T-cell (primary cell): ENCODE measurements around the gene FATE1. TPM values are rescaled to one million over a fixed set of nuclear protein-coding genes. Genes with fewer than 3 reads are reported as not detected.

ENCODE experiments used
- ATAC-seq, 4 experiments: fragments of 200-7000 bp in 3 of 4; fragments of 150-1000 bp in 1 of 4; cut with Tn5 transposase; replicated peaks in 1 of 4; 1 replicate in 3 of 4; 2 replicates in 1 of 4; pipeline ENCODE4 v1.10.0; 2021; ENCODE audit warnings: moderate library complexity in 3 of 4, mild to moderate bottlenecking in 2 of 4, moderate number of reproducible peaks in 1 of 4
- CTCF ChIA-PET, 2 donors: fragments of 300-600 bp; sonication (Branson Sonifier 250); formaldehyde crosslinking; loops; one replicate each; lab custom pipeline; 2022; ENCODE audit warnings: antibody characterized with exemption in 2 of 2; lab: Charles Lee
- POLR2A ChIA-PET, 2 donors: fragments of 300-600 bp; sonication (Branson Sonifier 250); formaldehyde crosslinking; loops; one replicate each; lab custom pipeline; 2022; ENCODE audit warnings: antibody characterized with exemption in 2 of 2; lab: Charles Lee
- DNase-seq, 35 experiments: peaks; one replicate each; pipeline versions ENCODE4 v3.0.0 to v3.0.0-alpha.2; 2013 to 2023
- H3K27ac ChIP-seq: one replicate; pipeline ENCODE4 v1.5.1; 2013; ENCODE audit warnings: low read length
- H3K27me3 ChIP-seq, 2 experiments: replicated peaks in 1 of 2; 1 replicate in 1 of 2; 2 replicates in 1 of 2; pipeline versions ENCODE4 v1.6.1 to v1.7.0; 2013; ENCODE audit warnings: low read length in 1 of 2, mixed read lengths in 1 of 2; ENCODE audit not compliant: control insufficient read depth in 2 of 2, insufficient read depth in 2 of 2; ENCODE audit errors: extremely low read depth in 1 of 2
- H3K36me3 ChIP-seq, 2 donors: 1 replicate in 1 of 2; 2 replicates in 1 of 2; pipeline versions ENCODE4 v1.6.1 to v1.7.0; 2013; ENCODE audit warnings: low read length in 1 of 2; ENCODE audit not compliant: control insufficient read depth in 2 of 2, insufficient read depth in 1 of 2; ENCODE audit errors: extremely low read depth in 1 of 2
- H3K4me1 ChIP-seq, 2 experiments: 1 replicate in 1 of 2; 2 replicates in 1 of 2; pipeline versions ENCODE4 v1.6.1 to v1.7.0; 2013; ENCODE audit warnings: low read length in 2 of 2, mixed read lengths in 1 of 2; ENCODE audit not compliant: insufficient read depth in 2 of 2, control insufficient read depth in 1 of 2; ENCODE audit errors: extremely low read depth in 1 of 2
- H3K4me3 ChIP-seq, 2 donors: 1 replicate in 1 of 2; 2 replicates in 1 of 2; pipeline versions ENCODE4 v1.5.1 to v1.7.0; 2013; ENCODE audit warnings: mild to moderate bottlenecking in 2 of 2, low read length in 1 of 2, moderate library complexity in 1 of 2; ENCODE audit not compliant: control insufficient read depth in 1 of 2; ENCODE audit errors: extremely low read depth in 1 of 2
- H3K9me3 ChIP-seq: 2 replicates; pipeline ENCODE4 v1.7.0; 2013
- H3K27ac Mint-ChIP-seq, 2 donors: one replicate each; pipeline ENCODE4 v1.8.0; 2020 to 2021; ENCODE audit warnings: mild to moderate bottlenecking in 2 of 2, mixed read lengths in 2 of 2
- H3K27me3 Mint-ChIP-seq, 2 donors: one replicate each; pipeline ENCODE4 v1.8.0; 2021 to 2022; ENCODE audit warnings: mixed read lengths in 2 of 2
- H3K36me3 Mint-ChIP-seq: one replicate; pipeline ENCODE4 v1.8.0; 2021; ENCODE audit warnings: mixed read lengths
- H3K4me1 Mint-ChIP-seq, 3 donors: one replicate each; pipeline ENCODE4 v1.8.0; 2020 to 2022; ENCODE audit warnings: mixed read lengths in 3 of 3, mild to moderate bottlenecking in 1 of 3
- H3K4me3 Mint-ChIP-seq, 3 donors: one replicate each; pipeline ENCODE4 v1.8.0; 2020 to 2022; ENCODE audit warnings: mild to moderate bottlenecking in 3 of 3, mixed read lengths in 3 of 3, moderate library complexity in 3 of 3
- H3K9me3 Mint-ChIP-seq, 3 donors: one replicate each; pipeline ENCODE4 v1.8.0; 2020 to 2022; ENCODE audit warnings: mixed read lengths in 3 of 3
- WGBS: methylation state at CpG from one replicate; pipeline ENCODE4 v1.1.5; 2013; ENCODE audit warnings: missing lambda C conversion rate; ENCODE audit not compliant: insufficient coverage; 5-methylcytosine and 5-hydroxymethylcytosine counted together
- total RNA-seq, 35 experiments: library from RNA in 6 of 35; stranded (reverse) in 6 of 35; fragments of 120-200 nt in 1 of 35; gene quantifications; one replicate each; pipeline versions ENCODE4 v1.2.1 to v1.2.4 and lab custom pipeline; 2013 to 2026

FATE1 gene
- total RNA-seq, 5 donors from 2014 or later (not counting 1 experiment from before 2014, with no cell fraction given), result not detected

DNA sequence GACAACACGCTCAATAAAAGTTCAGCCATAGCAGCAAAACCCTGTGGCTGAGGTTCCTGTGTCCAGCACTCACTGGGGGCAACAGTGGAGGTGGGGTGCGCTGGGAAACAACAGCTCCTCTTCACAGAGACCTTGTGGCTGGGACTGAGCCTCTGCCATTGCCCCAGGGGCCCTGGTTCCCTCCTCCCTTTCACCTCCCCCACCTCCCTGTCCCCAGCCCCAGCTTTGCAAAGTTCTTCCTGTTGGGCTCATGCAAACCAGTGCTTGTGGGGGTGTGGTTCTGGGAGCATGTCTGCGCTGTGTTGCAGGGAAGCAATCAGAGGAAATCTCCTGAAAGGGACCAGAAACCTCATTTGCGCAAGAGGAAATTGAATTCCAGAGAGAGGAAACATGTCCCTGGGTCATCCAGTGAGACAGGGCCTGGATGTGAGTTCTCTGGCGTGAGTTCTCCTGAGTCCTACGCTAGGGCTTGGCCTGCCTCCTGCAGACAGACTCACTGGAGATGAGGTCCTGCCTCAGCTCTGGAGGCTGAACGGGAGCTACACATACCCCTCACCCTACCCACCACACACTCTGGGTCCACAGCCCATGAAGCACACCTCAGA is 7.4 kb downstream of the FATE1 start:
- Histone ChIP-seq H3K36me3 (no peaks in the 10 kb centered on the region), H3K27ac (no peak overlapping the region), H3K9me3 (no peaks in the 10 kb centered on the region), H3K4me3 (no peak overlapping the region), H3K27me3 (no peaks in the 10 kb centered on the region), H3K4me1 (no peaks in the 10 kb centered on the region)
- ATAC-seq (no peak), DNase-seq (no peak)
- no CpG with 5 or more reads among the region's 7 CpGs for WGBS
- Mint-ChIP-seq H3K36me3 (no peaks in the 10 kb centered on the region), H3K27ac (no peak overlapping the region), H3K4me1 (no peaks in the 10 kb centered on the region), H3K27me3 (peaks cover 0 to 12% of the 10 kb centered on the region in 2 donors), H3K9me3 (no peaks in the 10 kb centered on the region), H3K4me3 (no peak overlapping the region)
- CTCF ChIA-PET, result no interaction called here
- POLR2A ChIA-PET, result no interaction called here

DNA sequence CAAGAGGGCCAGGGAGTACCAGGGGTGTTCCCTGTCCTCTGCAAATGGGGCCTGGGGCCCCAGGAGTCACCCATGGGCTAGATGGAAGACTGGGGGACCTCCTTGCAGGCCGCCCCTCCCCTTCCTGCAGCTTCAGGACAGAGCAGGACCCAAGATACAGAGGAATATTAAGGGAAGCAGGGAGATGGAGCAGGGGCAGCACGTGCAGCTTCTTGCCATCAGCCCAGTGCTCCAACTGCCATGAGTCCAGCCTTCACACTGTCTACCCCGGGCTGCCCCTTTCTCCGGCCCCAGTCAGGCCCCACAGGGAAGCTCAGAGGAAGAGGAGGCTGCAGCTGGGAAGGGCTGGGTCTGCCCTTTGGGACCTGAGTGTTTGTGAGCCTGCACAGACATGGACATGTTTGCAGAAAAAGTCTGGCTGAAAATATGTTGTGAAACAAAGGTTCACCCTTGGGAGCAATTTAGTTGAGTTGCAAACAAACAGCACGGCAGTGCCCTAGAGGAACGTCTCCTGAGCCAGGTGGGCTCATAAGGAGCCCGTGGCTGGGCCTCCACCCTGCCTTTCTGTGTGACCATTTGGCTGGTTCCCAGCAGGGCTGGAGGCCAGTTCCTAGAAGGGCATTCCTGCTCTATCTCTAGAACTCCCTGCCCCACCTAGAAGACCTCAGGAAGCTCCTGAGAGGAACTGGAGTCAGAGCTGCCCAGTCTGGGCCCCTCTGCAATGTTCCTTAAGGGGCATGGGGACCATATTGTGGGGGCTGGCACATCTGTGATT is 8.9 kb downstream of the FATE1 start:
- Mint-ChIP-seq H3K4me3 (no peak overlapping the region), H3K9me3 (no peaks in the 10 kb centered on the region), H3K27ac (no peak overlapping the region), H3K4me1 (no peaks in the 10 kb centered on the region), H3K36me3 (no peaks in the 10 kb centered on the region), H3K27me3 (peaks cover 0 to 18% of the 10 kb centered on the region in 2 donors)
- H3K27me3 ChIP-seq, result peaks cover 0 to 6% of the 10 kb centered on the region in 2 experiments
- no peak overlapping the region for H3K4me3 ChIP-seq
- H3K36me3 ChIP-seq, result no peaks in the 10 kb centered on the region
- H3K27ac ChIP-seq, result no peak overlapping the region
- H3K9me3 ChIP-seq, result no peaks in the 10 kb centered on the region
- DNase-seq (no peak), ATAC-seq (no peak)
- ChIA-PET CTCF (no interaction called here), POLR2A (no interaction called here)
- 100% methylated on average over 2 of the region's 7 CpGs for WGBS
- H3K4me1 ChIP-seq, result no peaks in the 10 kb centered on the region

DNA sequence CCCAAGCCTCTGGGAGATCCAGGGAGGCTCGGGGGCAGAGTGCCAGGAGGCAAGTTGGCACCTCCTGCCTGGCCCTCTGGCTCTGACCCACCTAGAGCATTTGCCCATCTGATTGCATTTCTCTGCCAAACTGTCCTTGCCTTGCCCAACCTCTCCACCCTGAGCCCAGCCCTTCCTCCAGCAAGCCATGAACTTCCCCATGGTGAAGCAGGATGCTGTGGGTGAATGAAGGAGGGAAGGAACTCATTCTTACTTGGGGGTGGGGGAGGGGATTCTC is 9.4 kb downstream of the FATE1 start:
- WGBS, result no CpG with 5 or more reads among the region's 1 CpG
- CTCF ChIA-PET, result no interaction called here
- ATAC-seq (no peak), DNase-seq (no peak)
- Histone ChIP-seq H3K27me3 (peaks cover 0 to 6% of the 10 kb centered on the region in 2 experiments), H3K27ac (no peak overlapping the region), H3K9me3 (no peaks in the 10 kb centered on the region), H3K4me1 (no peaks in the 10 kb centered on the region), H3K36me3 (no peaks in the 10 kb centered on the region), H3K4me3 (no peak overlapping the region)
- Mint-ChIP-seq H3K27ac (no peak overlapping the region), H3K4me3 (no peak overlapping the region), H3K9me3 (no peaks in the 10 kb centered on the region), H3K27me3 (peaks cover 0 to 19% of the 10 kb centered on the region in 2 donors), H3K36me3 (no peaks in the 10 kb centered on the region), H3K4me1 (no peaks in the 10 kb centered on the region)
- POLR2A ChIA-PET, result no interaction called here

- Mint-ChIP-seq H3K9me3 (no peaks in the 10 kb centered on the region), H3K4me1 (no peaks in the 10 kb centered on the region), H3K36me3 (no peaks in the 10 kb centered on the region), H3K27ac (no peak overlapping the region), H3K27me3 (peaks cover 0 to 18% of the 10 kb centered on the region in 2 donors), H3K4me3 (no peak overlapping the region)
- ChIA-PET CTCF (no interaction called here), POLR2A (no interaction called here)
- Histone ChIP-seq H3K4me3 (no peak overlapping the region), H3K9me3 (no peaks in the 10 kb centered on the region), H3K4me1 (no peaks in the 10 kb centered on the region), H3K27me3 (peaks cover 0 to 6% of the 10 kb centered on the region in 2 experiments), H3K27ac (no peak overlapping the region), H3K36me3 (no peaks in the 10 kb centered on the region)
- no peak for DNase-seq
- ATAC-seq, result no peak
- 20% methylated on average over 2 of the region's 5 CpGs for WGBS
Observed at GRCh38 chrX:151726751-151727150, 10.9 kb downstream of the FATE1 start.

GRCh38 chrX:151727346-151727745 is 11.5 kb downstream of the FATE1 start:
- CTCF ChIA-PET, result no interaction called here
- ATAC-seq, result no peak
- no peaks in the 10 kb centered on the region for H3K36me3 Mint-ChIP-seq
- no peaks in the 10 kb centered on the region for H3K36me3 ChIP-seq
- H3K9me3 ChIP-seq, result no peaks in the 10 kb centered on the region
- H3K27me3 Mint-ChIP-seq, result peaks cover 4 to 22% of the 10 kb centered on the region in 2 donors
- POLR2A ChIA-PET, result no interaction called here
- H3K4me3 Mint-ChIP-seq, result no peak overlapping the region
- no peaks in the 10 kb centered on the region for H3K9me3 Mint-ChIP-seq
- no peaks in the 10 kb centered on the region for H3K4me1 Mint-ChIP-seq
- H3K27ac Mint-ChIP-seq, result no peak overlapping the region
- H3K4me3 ChIP-seq, result no peak overlapping the region
- peaks cover 0 to 6% of the 10 kb centered on the region in 2 experiments for H3K27me3 ChIP-seq
- no peaks in the 10 kb centered on the region for H3K4me1 ChIP-seq
- no CpG with 5 or more reads among the region's 4 CpGs for WGBS
- H3K27ac ChIP-seq, result no peak overlapping the region
- no peak for DNase-seq

DNA sequence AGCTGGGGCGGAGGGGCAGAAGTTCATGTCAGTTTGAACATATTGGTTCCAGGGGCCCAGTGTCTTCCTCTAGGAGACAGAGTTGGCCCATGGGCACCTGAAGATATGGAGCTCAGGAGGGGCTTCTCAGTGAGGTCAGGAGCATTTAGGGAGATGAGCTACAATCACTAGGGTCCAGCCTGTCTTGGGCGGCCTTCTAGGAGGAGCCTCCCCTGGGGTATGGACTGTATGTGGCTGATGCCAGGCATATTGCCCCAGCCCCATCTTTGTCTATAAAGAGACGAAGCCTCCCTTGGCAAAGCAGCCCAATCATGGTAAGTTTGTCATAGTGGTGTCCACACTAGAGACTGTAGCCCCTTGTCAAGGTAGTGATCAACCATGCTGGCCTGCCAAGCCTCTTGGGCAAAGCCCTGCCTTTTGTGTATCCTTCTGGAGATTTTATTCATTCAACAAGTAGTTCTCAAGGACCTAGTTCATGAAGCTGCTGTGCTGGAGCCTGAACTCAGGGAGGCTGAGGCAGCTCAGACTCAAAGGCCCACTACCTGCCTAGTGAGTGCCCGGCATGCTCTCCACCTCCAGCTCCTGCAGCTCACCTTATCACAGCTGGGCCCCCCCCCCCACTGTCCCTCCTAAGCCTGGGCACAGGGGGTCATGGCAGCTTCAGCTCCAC is 13.4 kb downstream of the FATE1 start:
- CTCF ChIA-PET, result no interaction called here
- H3K9me3 Mint-ChIP-seq, result no peaks in the 10 kb centered on the region
- no CpG with 5 or more reads among the region's 4 CpGs for WGBS

More for the DNA sequence above, 13.4 kb downstream of the FATE1 start:
- H3K27me3 ChIP-seq, result peaks cover 0 to 6% of the 10 kb centered on the region in 2 experiments
- H3K4me3 Mint-ChIP-seq, result no peak overlapping the region
- no peaks in the 10 kb centered on the region for H3K9me3 ChIP-seq
- H3K4me3 ChIP-seq, result no peak overlapping the region
- no peak for DNase-seq
- H3K4me1 ChIP-seq, result no peaks in the 10 kb centered on the region
- H3K36me3 ChIP-seq, result no peaks in the 10 kb centered on the region
- POLR2A ChIA-PET, result no interaction called here
- H3K36me3 Mint-ChIP-seq, result no peaks in the 10 kb centered on the region
- H3K27ac Mint-ChIP-seq, result no peak overlapping the region
- H3K27ac ChIP-seq, result no peak overlapping the region
- peaks cover 8 to 24% of the 10 kb centered on the region in 2 donors for H3K27me3 Mint-ChIP-seq
- no peak for ATAC-seq
- H3K4me1 Mint-ChIP-seq, result no peaks in the 10 kb centered on the region
